ENCODE measurements around the gene ACOT7. TPM values are rescaled to one million over a fixed set of nuclear protein-coding genes. Genes with fewer than 3 reads are reported as not detected.
A peak's percentile ranks its signal among the peaks of the same experiment; 100 is the strongest.

Gene ACOT7
- total RNA-seq, 1 experiment from 2014 or later, result 151 TPM

DNA sequence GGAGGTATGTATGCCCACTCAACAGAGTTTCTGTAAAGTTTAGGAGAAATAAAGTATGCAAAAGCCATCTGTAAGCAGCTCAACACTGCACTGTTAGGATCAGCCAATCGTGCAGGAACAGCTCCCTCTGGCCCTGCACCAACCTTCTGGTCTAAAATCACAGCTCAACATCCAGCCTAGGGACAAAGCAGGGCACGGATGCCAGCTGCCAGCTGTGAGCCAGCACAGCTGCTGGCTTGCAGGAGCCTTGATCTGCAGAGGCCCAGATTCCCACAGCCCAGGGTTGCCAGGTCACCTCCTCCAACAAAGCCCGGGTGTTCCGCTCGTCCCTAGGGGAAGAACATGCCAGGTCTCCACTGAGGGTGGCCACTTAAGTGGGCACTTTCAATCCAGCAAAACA, 8.6 kb downstream of the ACOT7 start:
- Mint-ChIP-seq H3K9me3 (peaks cover 14% of the 10 kb centered on the region), H3K27ac (peak overlapping the region; percentile 99), H3K36me3 (peaks cover 15% of the 10 kb centered on the region), H3K4me3 (peak overlapping the region; percentile 57), H3K27me3 (ENCODE audit: low read depth) (no peaks in the 10 kb centered on the region), H3K4me1 (peaks cover 31% of the 10 kb centered on the region)
- ATAC-seq (no peak), DNase-seq (ENCODE audit: low spot score) (no peak)
- POLR2A ChIA-PET, result interaction anchor here (1.0 to 2.0 kb wide), 2 partner anchors 9 to 35 kb away, joined by 3 to 12 read pairs; partner anchors contain the start of genes ACOT7 and HES2
- TF ChIP-seq AR (CRISPR knock-in tag; IDR thresholded peaks at IDR 0.05) (no peak), ESRRA (CRISPR knock-in tag; IDR thresholded peaks at IDR 0.05; ENCODE audit: borderline replicate concordance) (no peak), JUN (CRISPR knock-in tag; IDR thresholded peaks at IDR 0.05) (no peak), ZNF121 (CRISPR knock-in tag; IDR thresholded peaks at IDR 0.05) (no peak), JAZF1 (CRISPR knock-in tag; IDR thresholded peaks at IDR 0.05) (no peak), ATF3 (CRISPR knock-in tag; conservative IDR thresholded peaks at IDR 0.05) (no peak), ARID4B (CRISPR knock-in tag; IDR thresholded peaks at IDR 0.05; ENCODE audit: borderline replicate concordance) (no peak)
- TF ChIP-seq, protein P1, sequence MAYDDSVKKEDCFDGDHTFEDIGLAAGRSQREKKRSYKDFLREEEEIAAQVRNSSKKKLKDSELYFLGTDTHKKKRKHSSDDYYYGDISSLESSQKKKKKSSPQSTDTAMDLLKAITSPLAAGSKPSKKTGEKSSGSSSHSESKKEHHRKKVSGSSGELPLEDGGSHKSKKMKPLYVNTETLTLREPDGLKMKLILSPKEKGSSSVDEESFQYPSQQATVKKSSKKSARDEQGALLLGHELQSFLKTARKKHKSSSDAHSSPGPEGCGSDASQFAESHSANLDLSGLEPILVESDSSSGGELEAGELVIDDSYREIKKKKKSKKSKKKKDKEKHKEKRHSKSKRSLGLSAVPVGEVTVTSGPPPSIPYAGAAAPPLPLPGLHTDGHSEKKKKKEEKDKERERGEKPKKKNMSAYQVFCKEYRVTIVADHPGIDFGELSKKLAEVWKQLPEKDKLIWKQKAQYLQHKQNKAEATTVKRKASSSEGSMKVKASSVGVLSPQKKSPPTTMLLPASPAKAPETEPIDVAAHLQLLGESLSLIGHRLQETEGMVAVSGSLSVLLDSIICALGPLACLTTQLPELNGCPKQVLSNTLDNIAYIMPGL (CRISPR knock-in tag; IDR thresholded peaks at IDR 0.05), result no peak
- TF ChIP-seq, protein P2, sequence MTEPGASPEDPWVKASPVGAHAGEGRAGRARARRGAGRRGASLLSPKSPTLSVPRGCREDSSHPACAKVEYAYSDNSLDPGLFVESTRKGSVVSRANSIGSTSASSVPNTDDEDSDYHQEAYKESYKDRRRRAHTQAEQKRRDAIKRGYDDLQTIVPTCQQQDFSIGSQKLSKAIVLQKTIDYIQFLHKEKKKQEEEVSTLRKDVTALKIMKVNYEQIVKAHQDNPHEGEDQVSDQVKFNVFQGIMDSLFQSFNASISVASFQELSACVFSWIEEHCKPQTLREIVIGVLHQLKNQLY (CRISPR knock-in tag; IDR thresholded peaks at IDR 0.05), result no peak
- CTCF ChIA-PET, result interaction anchor here (0.6 to 2.7 kb wide), 15 partner anchors 9 to 146 kb away, joined by 3 to 14 read pairs (median 5); partner anchors contain the start of gene ACOT7

DNA sequence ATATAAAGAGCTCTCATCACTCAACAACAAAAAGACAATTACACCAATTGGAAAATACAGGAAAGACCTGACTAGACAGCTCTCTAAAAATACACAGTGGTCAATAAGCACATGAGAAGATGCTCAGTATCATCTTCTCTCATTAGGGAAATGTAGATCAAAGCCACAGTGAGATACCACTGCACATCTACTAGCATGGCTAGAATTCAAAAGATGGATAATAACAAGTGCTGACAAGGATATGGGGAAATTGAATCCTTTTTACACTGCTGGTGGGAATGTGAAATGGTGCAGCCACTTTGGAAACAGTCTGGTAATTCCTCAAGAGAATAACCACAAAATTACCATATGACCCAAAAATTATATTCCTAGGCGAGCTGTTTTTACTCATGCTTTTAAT, 9.4 kb downstream of the ACOT7 start:
- H3K4me1 Mint-ChIP-seq, result peaks cover 32% of the 10 kb centered on the region
- ATAC-seq (no peak), DNase-seq (ENCODE audit: low spot score) (no peak)
- ChIA-PET POLR2A (interaction anchor here (2.0 kb wide), 1 partner anchor 10 kb away, joined by 12 read pairs; the partner anchor contains the start of gene ACOT7), CTCF (interaction anchor here (1.0 to 2.7 kb wide), 7 partner anchors 21 to 146 kb away, joined by 3 to 14 read pairs (median 5); no protein-coding TSS in a partner anchor)
- no peaks in the 10 kb centered on the region for H3K27me3 Mint-ChIP-seq (ENCODE audit: low read depth)
- no peak overlapping the region for H3K4me3 Mint-ChIP-seq
- peaks cover 17% of the 10 kb centered on the region for H3K9me3 Mint-ChIP-seq
- H3K27ac Mint-ChIP-seq, result no peak overlapping the region
- peaks cover 17% of the 10 kb centered on the region for H3K36me3 Mint-ChIP-seq
- no peak for TF ChIP-seq NR1H2 (CRISPR knock-in tag; IDR thresholded peaks at IDR 0.05)
- no peak for TF ChIP-seq NR3C1 (CRISPR knock-in tag; conservative IDR thresholded peaks at IDR 0.05; ENCODE audit: low read depth)
- no peak for TF ChIP-seq ATF1 (CRISPR knock-in tag; IDR thresholded peaks at IDR 0.05)
- TF ChIP-seq, protein P3, sequence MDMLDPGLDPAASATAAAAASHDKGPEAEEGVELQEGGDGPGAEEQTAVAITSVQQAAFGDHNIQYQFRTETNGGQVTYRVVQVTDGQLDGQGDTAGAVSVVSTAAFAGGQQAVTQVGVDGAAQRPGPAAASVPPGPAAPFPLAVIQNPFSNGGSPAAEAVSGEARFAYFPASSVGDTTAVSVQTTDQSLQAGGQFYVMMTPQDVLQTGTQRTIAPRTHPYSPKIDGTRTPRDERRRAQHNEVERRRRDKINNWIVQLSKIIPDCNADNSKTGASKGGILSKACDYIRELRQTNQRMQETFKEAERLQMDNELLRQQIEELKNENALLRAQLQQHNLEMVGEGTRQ (CRISPR knock-in tag; IDR thresholded peaks at IDR 0.05), result no peak
- no peak for TF ChIP-seq ZNF512 (CRISPR knock-in tag; IDR thresholded peaks at IDR 0.05; ENCODE audit: borderline replicate concordance)
- no peak for TF ChIP-seq CBFB (CRISPR knock-in tag; IDR thresholded peaks at IDR 0.05; ENCODE audit: low read depth)
- TF ChIP-seq, protein P4, sequence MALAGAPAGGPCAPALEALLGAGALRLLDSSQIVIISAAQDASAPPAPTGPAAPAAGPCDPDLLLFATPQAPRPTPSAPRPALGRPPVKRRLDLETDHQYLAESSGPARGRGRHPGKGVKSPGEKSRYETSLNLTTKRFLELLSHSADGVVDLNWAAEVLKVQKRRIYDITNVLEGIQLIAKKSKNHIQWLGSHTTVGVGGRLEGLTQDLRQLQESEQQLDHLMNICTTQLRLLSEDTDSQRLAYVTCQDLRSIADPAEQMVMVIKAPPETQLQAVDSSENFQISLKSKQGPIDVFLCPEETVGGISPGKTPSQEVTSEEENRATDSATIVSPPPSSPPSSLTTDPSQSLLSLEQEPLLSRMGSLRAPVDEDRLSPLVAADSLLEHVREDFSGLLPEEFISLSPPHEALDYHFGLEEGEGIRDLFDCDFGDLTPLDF (CRISPR knock-in tag; IDR thresholded peaks at IDR 0.05), result no peak
- TF ChIP-seq ZNF121 (CRISPR knock-in tag; IDR thresholded peaks at IDR 0.05), result no peak
- TF ChIP-seq SMAD3 (CRISPR knock-in tag; IDR thresholded peaks at IDR 0.05; ENCODE audit: borderline replicate concordance), result no peak
- no peak for TF ChIP-seq ZNF263 (CRISPR knock-in tag; IDR thresholded peaks at IDR 0.05; ENCODE audit: low read depth)
- no peak for TF ChIP-seq ZNF396 (CRISPR knock-in tag; IDR thresholded peaks at IDR 0.05; ENCODE audit: borderline replicate concordance)
- TF ChIP-seq FOXJ3 (CRISPR knock-in tag; IDR thresholded peaks at IDR 0.05; ENCODE audit: borderline replicate concordance), result no peak
- no peak for TF ChIP-seq FOXP1 (CRISPR knock-in tag; IDR thresholded peaks at IDR 0.05; ENCODE audit: borderline replicate concordance)
